ENCODE data around the gene ABI3BP.

GRCh38 chr3:100802126-100802525 is 191.1 kb downstream of the ABI3BP start:
- no peak for TF ChIP-seq CTCF (IDR thresholded peaks at IDR 0.05)
- no peak for TF ChIP-seq POLR2A (IDR thresholded peaks at IDR 0.05)

All from Peyer's patch (tissue), 4 donors.